ENCODE data around the gene CDON. TPM values are rescaled to one million over a fixed set of nuclear protein-coding genes. Genes with fewer than 3 reads are reported as not detected.
A peak's percentile ranks its signal among the peaks of the same experiment; 100 is the strongest.

The CDON gene
- total and polyA plus RNA-seq, 2 of the 13 experiments (the other 11 are each of a cell fraction or from before 2014, with no cell fraction given) = 9.6 to 12.8 TPM

- FAIRE-seq (no peak), ATAC-seq (peak; percentile 46; the same call in 2 of the 3 replicates), DNase-seq (ENCODE audit: low spot score) (peak; percentile 65)
- H3K27ac ChIP-seq (ENCODE audit: extremely low read length, insufficient read depth, low read length) = peak overlapping the region; percentile 51
- no peak overlapping the region for H3K9ac ChIP-seq (ENCODE audit: insufficient read depth, low read depth, low read length)
- H3K27me3 ChIP-seq (ENCODE audit: control insufficient read depth in 1 of 2, insufficient read depth in 2 of 2, low read length in 2 of 2) = no peaks in the 10 kb centered on the region
- H3K79me2 ChIP-seq (ENCODE audit: insufficient read depth, low read length) = no peaks in the 10 kb centered on the region
- BruUV-seq (replicated peaks) = no TSS peak
- WGBS (ENCODE audit: low lambda C conversion rate) = 10% methylated on average over 5 of the region's 5 CpGs
- H3K36me3 ChIP-seq (replicated peaks in 1 of 2; ENCODE audit: control insufficient read depth in 1 of 2, insufficient read depth in 2 of 2, low read length in 2 of 2) = peaks cover 0 to 12% of the 10 kb centered on the region in 2 experiments; a peak in 4 of 5 replicates
- H3K4me2 ChIP-seq (ENCODE audit: low read depth, low read length) = peak overlapping the region; percentile 43
- no peak overlapping the region; a peak in 1 of 6 replicates for H3K4me3 ChIP-seq (replicated peaks in 1 of 3; ENCODE audit: insufficient read depth in 1 of 3, low read depth in 2 of 3, low read length in 3 of 3)
- H4K20me1 ChIP-seq (ENCODE audit: insufficient read depth, low read length) = no peaks in the 10 kb centered on the region
- peaks cover 54% of the 10 kb centered on the region for H3K4me1 ChIP-seq (ENCODE audit: insufficient read depth, low read length)
- in situ Hi-C loops (cut with HindIII; ENCODE audit: extremely low pct_ligation_motif_present, low pct_unique_long_range_greater_than_20kb) (no loop called here), intact Hi-C loops (cut with micrococcal nuclease; ENCODE audit: unreplicated experiment) (no loop called here)
- ChIA-PET POLR2A (interaction anchor here (1.3 kb wide), 1 partner anchor 202 kb away, joined by 3 read pairs; no protein-coding TSS in a partner anchor), CTCF (ENCODE audit: low intra/inter-chr PET ratio, low total read pairs) (no interaction called here)
- no peak overlapping the region for H2AFZ ChIP-seq (ENCODE audit: low read length)
- no peaks in the 10 kb centered on the region for H3K9me3 ChIP-seq (ENCODE audit: low read length)
- TF ChIP-seq ZNF17 (CRISPR knock-in tag; IDR thresholded peaks at IDR 0.05) = no peak
- TF ChIP-seq ATRX (CRISPR knock-in tag; IDR thresholded peaks at IDR 0.05; ENCODE audit: borderline replicate concordance) = no peak
- no peak for TF ChIP-seq SNAPC4 (CRISPR knock-in tag; IDR thresholded peaks at IDR 0.05)
- TF ChIP-seq, protein P1, sequence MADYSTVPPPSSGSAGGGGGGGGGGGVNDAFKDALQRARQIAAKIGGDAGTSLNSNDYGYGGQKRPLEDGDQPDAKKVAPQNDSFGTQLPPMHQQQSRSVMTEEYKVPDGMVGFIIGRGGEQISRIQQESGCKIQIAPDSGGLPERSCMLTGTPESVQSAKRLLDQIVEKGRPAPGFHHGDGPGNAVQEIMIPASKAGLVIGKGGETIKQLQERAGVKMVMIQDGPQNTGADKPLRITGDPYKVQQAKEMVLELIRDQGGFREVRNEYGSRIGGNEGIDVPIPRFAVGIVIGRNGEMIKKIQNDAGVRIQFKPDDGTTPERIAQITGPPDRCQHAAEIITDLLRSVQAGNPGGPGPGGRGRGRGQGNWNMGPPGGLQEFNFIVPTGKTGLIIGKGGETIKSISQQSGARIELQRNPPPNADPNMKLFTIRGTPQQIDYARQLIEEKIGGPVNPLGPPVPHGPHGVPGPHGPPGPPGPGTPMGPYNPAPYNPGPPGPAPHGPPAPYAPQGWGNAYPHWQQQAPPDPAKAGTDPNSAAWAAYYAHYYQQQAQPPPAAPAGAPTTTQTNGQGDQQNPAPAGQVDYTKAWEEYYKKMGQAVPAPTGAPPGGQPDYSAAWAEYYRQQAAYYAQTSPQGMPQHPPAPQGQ (CRISPR knock-in tag; IDR thresholded peaks at IDR 0.05; ENCODE audit: borderline replicate concordance) = no peak
- TF ChIP-seq ZXDC (CRISPR knock-in tag; IDR thresholded peaks at IDR 0.05) = no peak
- peak; percentile 43; the same call in 1 of the 2 replicates for TF ChIP-seq CREM (IDR thresholded peaks at IDR 0.05)
- no peak for TF ChIP-seq CREM (CRISPR knock-in tag; IDR thresholded peaks at IDR 0.05)
- no peak for TF ChIP-seq ZNF207 (IDR thresholded peaks at IDR 0.05; ENCODE audit: borderline replicate concordance)
- TF ChIP-seq ZMYM2 (CRISPR knock-in tag; IDR thresholded peaks at IDR 0.05) = no peak
- TF ChIP-seq IKZF1 (IDR thresholded peaks at IDR 0.05) = no peak
Measured at GRCh38 chr11:125987066-125987641, 75.5 kb downstream of the CDON start.

Data from HepG2 (cell line).